A673 (cell line): ENCODE data around the gene SNX32. TPM values are rescaled to one million over a fixed set of nuclear protein-coding genes. Genes with fewer than 3 reads are reported as not detected.
"Not testable (repeated sequence)": the region's sequence is repeated elsewhere in the genome, so short reads cannot be mapped to it uniquely, and the experiment has no call there.

Experiments
- BruUV-seq: library from RNA; stranded (reverse); fragments of 400-500 nt; replicated peaks from 2 replicates; lab custom pipeline; 2021; lab: Mats Ljungman, UMichigan
- CTCF ChIA-PET: fragments of 300-600 bp; sonication (Branson Sonifier 250); formaldehyde crosslinking; loops from one replicate; lab custom pipeline; 2022; ENCODE audit warnings: antibody characterized with exemption; lab: Charles Lee
- POLR2A ChIA-PET: fragments of 300-600 bp; sonication (Branson Sonifier 250); formaldehyde crosslinking; loops from one replicate; lab custom pipeline; 2022; ENCODE audit warnings: antibody characterized with exemption; ENCODE audit not compliant: low non-redundant PET; lab: Charles Lee
- DNase-seq: peaks from one replicate; pipeline ENCODE4 v3.0.0-alpha.2; 2015; ENCODE audit warnings: low spot score
- H3K27ac ChIP-seq: fragments of 200-600 bp; sonication (generic); 2 replicates; pipeline ENCODE4 v1.5.1; 2016; ENCODE audit warnings: mixed run types, low read depth, mild to moderate bottlenecking, mixed read lengths, antibody characterized with exemption, low read length; ENCODE audit not compliant: poor library complexity, severe bottlenecking
- H3K27me3 ChIP-seq: fragments of 200-600 bp; sonication (generic); replicated peaks from 2 replicates; pipeline ENCODE4 v1.6.1; 2017; ENCODE audit warnings: mixed run types, low read depth, mild to moderate bottlenecking, mixed read lengths, antibody characterized with exemption, low read length; ENCODE audit not compliant: insufficient read depth, poor library complexity
- H3K36me3 ChIP-seq: fragments of 200-600 bp; sonication (generic); 2 replicates; pipeline ENCODE4 v1.6.1; 2016; ENCODE audit warnings: mixed run types, mild to moderate bottlenecking, mixed read lengths, antibody characterized with exemption, low read length; ENCODE audit not compliant: insufficient read depth, poor library complexity, severe bottlenecking
- H3K4me1 ChIP-seq: fragments of 200-600 bp; sonication (generic); 2 replicates; pipeline ENCODE4 v1.6.1; 2017; ENCODE audit warnings: mixed run types, mild to moderate bottlenecking, mixed read lengths, antibody characterized with exemption, low read length; ENCODE audit not compliant: insufficient read depth, poor library complexity, severe bottlenecking
- H3K4me3 ChIP-seq: fragments of 200-600 bp; sonication (generic); 2 replicates; pipeline ENCODE4 v1.5.1; 2016; ENCODE audit warnings: low read depth, mixed run types, mild to moderate bottlenecking, mixed read lengths, low read length; ENCODE audit not compliant: poor library complexity, severe bottlenecking
- H3K9me3 ChIP-seq: fragments of 200-600 bp; sonication (generic); 2 replicates; pipeline ENCODE4 v1.6.1; 2016; ENCODE audit warnings: mixed run types, low read depth, mild to moderate bottlenecking, mixed read lengths, antibody characterized with exemption, low read length; ENCODE audit not compliant: poor library complexity, severe bottlenecking
- CTCF ChIP-seq: fragments of 300-800, 200-600 bp; sonication (generic); conservative IDR thresholded peaks from 2 replicates; pipeline ENCODE4 v1.5.1; 2017; ENCODE audit warnings: low read depth, mild to moderate bottlenecking, antibody characterized with exemption, low read length, moderate library complexity, mixed read lengths
- EZH2 ChIP-seq: fragments of 200-600 bp; sonication (generic); IDR thresholded peaks from 2 replicates; pipeline ENCODE4 v1.6.1; 2017; ENCODE audit warnings: borderline replicate concordance, low read depth, mild to moderate bottlenecking, mixed read lengths, antibody characterized with exemption, low read length; ENCODE audit not compliant: poor library complexity, severe bottlenecking
- intact Hi-C: fragments of 100-400 bp; cut with micrococcal nuclease; formaldehyde crosslinking; loops from one replicate; pipeline ENCODE4 v1.10.0; 2022; ENCODE audit not compliant: unreplicated experiment
- total RNA-seq: library from RNA; stranded (reverse); gene quantifications from 2 replicates; pipeline ENCODE4 v1.2.3, GENCODE V29; 2021

SNX32 gene
- total RNA-seq, 1 experiment from 2014 or later, result 2.1 TPM

GRCh38 chr11:65891219-65892136 is 57.7 kb downstream of the SNX32 start:
- Histone ChIP-seq H3K27me3 (no peaks in the 10 kb centered on the region), H3K36me3 (peaks cover 8% of the 10 kb centered on the region), H3K4me3 (peak overlapping the region; percentile 87), H3K27ac (peak overlapping the region; percentile 88), H3K4me1 (peaks cover 45% of the 10 kb centered on the region), H3K9me3 (no peaks in the 10 kb centered on the region)
- ChIA-PET POLR2A (interaction anchor here (2.2 kb wide), 1 partner anchor 32 kb away, joined by 6 read pairs; the partner anchor contains the start of gene MUS81), CTCF (interaction anchor here (0.9 to 1.9 kb wide), 4 partner anchors 7 to 160 kb away, joined by 3 to 8 read pairs (median 4); partner anchors contain the start of gene MUS81)
- TF ChIP-seq EZH2 (no peak), CTCF (peak; percentile 57)
- peak; percentile 66 for DNase-seq
- intact Hi-C loops, result no loop called here
- TSS peak; percentile 67 for BruUV-seq

- intact Hi-C loops, result not testable (repeated sequence)
These were observed 58.4 kb downstream of the SNX32 start for GRCh38 chr11:65892137-65892540.

GRCh38 chr11:65892661-65893317 is 59.0 kb downstream of the SNX32 start:
- Histone ChIP-seq H3K4me3 (peak overlapping the region; percentile 87), H3K9me3 (no peaks in the 10 kb centered on the region), H3K4me1 (peaks cover 38% of the 10 kb centered on the region), H3K27me3 (no peaks in the 10 kb centered on the region), H3K27ac (peak overlapping the region; percentile 88), H3K36me3 (no peaks in the 10 kb centered on the region)
- ChIA-PET POLR2A (interaction anchor here (0.6 to 0.7 kb wide), 3 partner anchors 14 to 229 kb away, joined by 3 to 21 read pairs (median 3); no protein-coding TSS in a partner anchor), CTCF (interaction anchor here (1.1 kb wide), 1 partner anchor 33 kb away, joined by 3 read pairs; no protein-coding TSS in a partner anchor)
- intact Hi-C loops, result no loop called here
- no peak for TF ChIP-seq CTCF
- TF ChIP-seq EZH2, result no peak
- no peak for DNase-seq
- no TSS peak for BruUV-seq

More at GRCh38 chr11:65892137-65892540, 58.4 kb downstream of the SNX32 start:
- H3K9me3 ChIP-seq, BruUV-seq, H3K27me3 ChIP-seq, H3K36me3 ChIP-seq, DNase-seq: not testable (repeated sequence)
- H3K4me3 ChIP-seq, result peak overlapping the region; percentile 87
- peaks cover 44% of the 10 kb centered on the region for H3K4me1 ChIP-seq
- POLR2A ChIA-PET, result interaction anchor here (0.7 kb wide), 1 partner anchor 229 kb away, joined by 3 read pairs; no protein-coding TSS in a partner anchor
- peak overlapping the region; percentile 88 for H3K27ac ChIP-seq
- CTCF ChIA-PET, result interaction anchor here (1.1 kb wide), 1 partner anchor 32 kb away, joined by 3 read pairs; no protein-coding TSS in a partner anchor
